B cell (primary cell): Measurements from ENCODE around the gene MNT. TPM values are rescaled to one million over a fixed set of nuclear protein-coding genes. Genes with fewer than 3 reads are reported as not detected.

Source experiments
- ATAC-seq: fragments of 200-7000 bp; cut with Tn5 transposase; one replicate; pipeline ENCODE4 v1.10.0; 2021; ENCODE audit warnings: low read depth, mild to moderate bottlenecking, moderate number of reproducible peaks, moderate library complexity
- CTCF ChIA-PET: fragments of 350-600 bp; sonication (Branson Sonifier 250); formaldehyde crosslinking; loops from one replicate; lab custom pipeline; 2021; ENCODE audit warnings: antibody characterized with exemption, inconsistent platforms; lab: Charles Lee
- POLR2A ChIA-PET: fragments of 350-600 bp; sonication (Branson Sonifier 250); formaldehyde crosslinking; loops from one replicate; lab custom pipeline; 2021; ENCODE audit warnings: antibody characterized with exemption; lab: Charles Lee
- DNase-seq: peaks from one replicate; pipeline ENCODE4 v3.0.0; 2013
- H2AFZ ChIP-seq: 2 replicates; pipeline ENCODE4 v1.6.1; 2012; ENCODE audit warnings: mild to moderate bottlenecking, low read depth, low read length; ENCODE audit not compliant: insufficient read depth, poor library complexity, severe bottlenecking
- H3K27ac ChIP-seq, 2 donors: 1 replicate in 1 of 2; 2 replicates in 1 of 2; pipeline ENCODE4 v1.5.1; 2012 to 2013; ENCODE audit warnings: low read length in 2 of 2, mild to moderate bottlenecking in 2 of 2, moderate library complexity in 1 of 2
- H3K27me3 ChIP-seq, 4 experiments: fragments of 200-600 bp in 1 of 4; sonication (generic) in 1 of 4; replicated peaks in 1 of 4; 1 replicate in 2 of 4; 2 replicates in 2 of 4; pipeline versions ENCODE4 v1.6.1 to v1.7.0; 2013 to 2016; ENCODE audit warnings: low read length in 3 of 4, mild to moderate bottlenecking in 2 of 4, mixed read lengths in 1 of 4, moderate library complexity in 1 of 4; ENCODE audit not compliant: insufficient read depth in 4 of 4, control insufficient read depth in 3 of 4; ENCODE audit errors: control extremely low read depth in 1 of 4
- H3K36me3 ChIP-seq, 2 experiments: replicated peaks in 1 of 2; 1 replicate in 1 of 2; 2 replicates in 1 of 2; pipeline versions ENCODE4 v1.6.1 to v1.7.1; 2013; ENCODE audit warnings: low read length in 1 of 2; ENCODE audit not compliant: insufficient read depth in 2 of 2, control insufficient read depth in 1 of 2; ENCODE audit errors: control extremely low read depth in 1 of 2, extremely low read depth in 1 of 2
- H3K4me1 ChIP-seq, 2 donors: fragments of 200-600 bp in 1 of 2; sonication (generic) in 1 of 2; 1 replicate in 1 of 2; 2 replicates in 1 of 2; pipeline versions ENCODE4 v1.5.1 to v1.6.1; 2013 to 2017; ENCODE audit warnings: low read length in 2 of 2; ENCODE audit not compliant: control insufficient read depth in 2 of 2, insufficient read depth in 2 of 2
- H3K4me2 ChIP-seq: replicated peaks from 2 replicates; pipeline ENCODE3; 2012; ENCODE audit warnings: mild to moderate bottlenecking, low read depth, low read length; ENCODE audit not compliant: poor library complexity, severe bottlenecking
- H3K4me3 ChIP-seq, 5 experiments: fragments of 200-600 bp in 1 of 5; sonication (generic) in 1 of 5; 1 replicate in 3 of 5; 2 replicates in 2 of 5; pipeline versions ENCODE4 v1.5.1 to v1.7.0; 2011 to 2016; ENCODE audit warnings: low read length in 4 of 5, mild to moderate bottlenecking in 4 of 5, low read depth in 2 of 5, control low read depth in 1 of 5, moderate library complexity in 1 of 5; ENCODE audit not compliant: insufficient read depth in 1 of 5; ENCODE audit errors: control extremely low read depth in 1 of 5, extremely low read depth in 1 of 5
- H3K79me2 ChIP-seq: fragments of 200-600 bp; sonication (generic); one replicate; pipeline ENCODE4 v1.6.0; 2016; ENCODE audit warnings: low read length; ENCODE audit not compliant: control insufficient read depth, insufficient read depth
- H3K9ac ChIP-seq: fragments of 200-600 bp; sonication (generic); 2 replicates; pipeline ENCODE4 v1.6.1; 2017; ENCODE audit warnings: mild to moderate bottlenecking, low read length, moderate library complexity
- H3K9me3 ChIP-seq, 3 donors: one replicate each; pipeline versions ENCODE4 v1.6.1 to v1.7.1; 2013; ENCODE audit warnings: low read length in 2 of 3; ENCODE audit not compliant: control insufficient read depth in 2 of 3, insufficient read depth in 1 of 3; ENCODE audit errors: control extremely low read depth in 1 of 3
- H4K20me1 ChIP-seq: 2 replicates; pipeline ENCODE4 v1.6.0; 2012; ENCODE audit warnings: mild to moderate bottlenecking, low read length; ENCODE audit not compliant: insufficient read depth, control insufficient read depth, poor library complexity, severe bottlenecking
- H3K27ac Mint-ChIP-seq: one replicate; pipeline ENCODE4 v1.8.0; 2021; ENCODE audit warnings: mixed read lengths
- H3K27me3 Mint-ChIP-seq: one replicate; pipeline ENCODE4 v1.8.0; 2021; ENCODE audit warnings: mixed read lengths
- H3K4me1 Mint-ChIP-seq: one replicate; pipeline ENCODE4 v1.8.0; 2021; ENCODE audit warnings: mixed read lengths
- H3K4me3 Mint-ChIP-seq: one replicate; pipeline ENCODE4 v1.8.0; 2021; ENCODE audit warnings: mixed read lengths
- H3K9me3 Mint-ChIP-seq: one replicate; pipeline ENCODE4 v1.8.0; 2022; ENCODE audit warnings: mixed read lengths; ENCODE audit not compliant: insufficient read depth
- CTCF ChIP-seq: fragments of 200-600 bp; IDR thresholded peaks from one replicate; pipeline ENCODE4 v1.8.0; 2022; ENCODE audit warnings: antibody characterized with exemption, mild to moderate bottlenecking
- EZH2 ChIP-seq: IDR thresholded peaks from 2 replicates; pipeline ENCODE4 v1.6.1; 2012; ENCODE audit warnings: borderline replicate concordance, low read depth, mild to moderate bottlenecking, moderate library complexity, low read length; ENCODE audit not compliant: insufficient read depth, poor library complexity, severe bottlenecking
- WGBS: methylation state at CpG from one replicate; pipeline ENCODE4 v1.1.5; 2013; ENCODE audit warnings: missing lambda C conversion rate; ENCODE audit not compliant: insufficient coverage; 5-methylcytosine and 5-hydroxymethylcytosine counted together
- intact Hi-C: fragments of 100-400 bp; cut with micrococcal nuclease; formaldehyde crosslinking; loops from one replicate; pipeline ENCODE4 v1.10.0; 2022
- polyA plus RNA-seq: library from polyadenylated mRNA; depleted of rRNA; stranded (reverse); fragments of >200 nt; gene quantifications from 2 replicates; pipeline ENCODE4 v1.2.3, GENCODE V29; 2012
- total RNA-seq, 2 donors: library from RNA; stranded (reverse); fragments of 120-200 nt in 1 of 2; gene quantifications; 1 replicate in 1 of 2; 2 replicates in 1 of 2; pipeline versions ENCODE4 v1.2.3 to v1.2.4, GENCODE V29; 2013 to 2022

MNT gene
- total and polyA plus RNA-seq, 2 donors (not counting 1 experiment from before 2014, with no cell fraction given), result 20.0 to 68.5 TPM

GRCh38 chr17:2419486-2419885 is 18.6 kb upstream of the MNT start:
- Histone ChIP-seq H3K27me3 (no peaks in the 10 kb centered on the region), H3K27ac (no peak overlapping the region), H3K4me3 (no peak overlapping the region), H3K79me2 (peaks cover 4% of the 10 kb centered on the region), H3K36me3 (peaks cover 5 to 39% of the 10 kb centered on the region in 2 experiments), H2AFZ (no peak overlapping the region), H3K9ac (no peak overlapping the region), H3K9me3 (no peaks in the 10 kb centered on the region), H3K4me1 (no peaks in the 10 kb centered on the region), H3K4me2 (no peak overlapping the region), H4K20me1 (peaks cover 15% of the 10 kb centered on the region)
- intact Hi-C loops, result loop anchor here (5.0 kb wide), 1 partner anchor 593 kb away; no protein-coding TSS in a partner anchor
- Mint-ChIP-seq H3K4me3 (no peak overlapping the region), H3K4me1 (peaks cover 1% of the 10 kb centered on the region), H3K27ac (no peak overlapping the region), H3K27me3 (no peaks in the 10 kb centered on the region), H3K9me3 (no peaks in the 10 kb centered on the region)
- CTCF ChIA-PET, result interaction anchor here (1.7 to 12.0 kb wide), 3 partner anchors 15 to 37 kb away, joined by 3 to 650 read pairs (median 76); no protein-coding TSS in a partner anchor
- DNase-seq (no peak), ATAC-seq (no peak)
- TF ChIP-seq CTCF (no peak), EZH2 (no peak)
- no CpG with 5 or more reads among the region's 6 CpGs for WGBS
- POLR2A ChIA-PET, result no interaction called here

GRCh38 chr17:2418572-2418971 is 17.7 kb upstream of the MNT start:
- Histone ChIP-seq H3K9ac (no peak overlapping the region), H3K4me3 (no peak overlapping the region), H3K27me3 (no peaks in the 10 kb centered on the region), H3K4me2 (no peak overlapping the region), H2AFZ (no peak overlapping the region), H3K4me1 (no peaks in the 10 kb centered on the region), H3K9me3 (no peaks in the 10 kb centered on the region), H3K79me2 (peaks cover 4% of the 10 kb centered on the region), H3K27ac (no peak overlapping the region), H4K20me1 (peaks cover 15% of the 10 kb centered on the region), H3K36me3 (peaks cover 5 to 45% of the 10 kb centered on the region in 2 experiments)
- CTCF ChIA-PET, result interaction anchor here (1.7 to 12.0 kb wide), 3 partner anchors 14 to 36 kb away, joined by 3 to 650 read pairs (median 76); no protein-coding TSS in a partner anchor
- intact Hi-C loops, result loop anchor here (5.0 kb wide), 1 partner anchor 594 kb away; no protein-coding TSS in a partner anchor
- Mint-ChIP-seq H3K4me1 (peaks cover 1% of the 10 kb centered on the region), H3K4me3 (no peak overlapping the region), H3K9me3 (no peaks in the 10 kb centered on the region), H3K27me3 (no peaks in the 10 kb centered on the region), H3K27ac (no peak overlapping the region)
- 99% methylated on average over 4 of the region's 7 CpGs for WGBS
- no peak for TF ChIP-seq CTCF
- no peak for TF ChIP-seq EZH2
- POLR2A ChIA-PET, result no interaction called here
- no peak for DNase-seq
- ATAC-seq, result no peak
